ENCODE measurements around the gene ASB18. TPM values are rescaled to one million over a fixed set of nuclear protein-coding genes. Genes with fewer than 3 reads are reported as not detected.

Gene ASB18
- polyA plus RNA-seq, 1 donor, result 0.03 TPM

GRCh38 chr2:236193026-236193425, 71.2 kb downstream of the ASB18 start:
- WGBS (ENCODE audit: insufficient coverage, low lambda C conversion rate), result 80% methylated on average over 1 of the region's 10 CpGs
- Histone ChIP-seq H3K36me3 (ENCODE audit: control insufficient read depth, insufficient read depth, low read length) (no peaks in the 10 kb centered on the region), H3K9me3 (ENCODE audit: control insufficient read depth, low read depth, low read length) (no peaks in the 10 kb centered on the region), H3K4me1 (ENCODE audit: control insufficient read depth, insufficient read depth, low read length) (no peaks in the 10 kb centered on the region), H3K27ac (ENCODE audit: low read length) (no peak overlapping the region), H3K4me3 (ENCODE audit: low read length) (no peak overlapping the region), H3K27me3 (ENCODE audit: control insufficient read depth, insufficient read depth, low read length) (peaks cover 13% of the 10 kb centered on the region)
- DNase-seq, result no peak

GRCh38 chr2:236190674-236191073, 73.5 kb downstream of the ASB18 start:
- H3K4me3 ChIP-seq (ENCODE audit: low read length), result no peak overlapping the region
- no peak for DNase-seq
- peaks cover 13% of the 10 kb centered on the region for H3K27me3 ChIP-seq (ENCODE audit: control insufficient read depth, insufficient read depth, low read length)
- no peak overlapping the region for H3K27ac ChIP-seq (ENCODE audit: low read length)
- H3K36me3 ChIP-seq (ENCODE audit: control insufficient read depth, insufficient read depth, low read length), result no peaks in the 10 kb centered on the region
- no CpG with 5 or more reads among the region's 2 CpGs for WGBS (ENCODE audit: insufficient coverage, low lambda C conversion rate)
- H3K4me1 ChIP-seq (ENCODE audit: control insufficient read depth, insufficient read depth, low read length), result no peaks in the 10 kb centered on the region
- no peaks in the 10 kb centered on the region for H3K9me3 ChIP-seq (ENCODE audit: control insufficient read depth, low read depth, low read length)

DNA sequence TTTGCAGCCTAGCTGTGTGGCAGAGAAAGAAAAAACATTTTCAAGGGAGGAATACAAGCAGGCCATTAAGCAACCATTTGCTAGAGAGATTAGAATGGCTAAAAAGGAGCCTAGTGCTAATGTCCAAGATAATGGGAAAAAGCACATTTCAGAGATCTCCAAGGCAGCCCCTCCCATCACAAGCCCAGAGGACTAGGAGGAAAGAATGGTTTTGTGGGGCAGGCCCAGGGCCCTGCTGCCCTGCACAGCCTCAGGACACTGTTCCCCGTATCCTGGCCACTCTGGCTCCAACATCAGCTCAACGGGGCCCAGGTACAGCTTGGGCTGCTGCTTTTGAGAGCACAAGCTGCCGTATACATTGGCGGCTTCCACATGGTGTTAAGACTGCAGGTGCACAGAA, 79.5 kb downstream of the ASB18 start:
- no CpG with 5 or more reads among the region's 4 CpGs for WGBS (ENCODE audit: insufficient coverage, low lambda C conversion rate)
- H3K4me3 ChIP-seq (ENCODE audit: low read length), result no peak overlapping the region
- no peak for DNase-seq
- H3K4me1 ChIP-seq (ENCODE audit: control insufficient read depth, insufficient read depth, low read length), result no peaks in the 10 kb centered on the region
- peaks cover 26% of the 10 kb centered on the region for H3K27me3 ChIP-seq (ENCODE audit: control insufficient read depth, insufficient read depth, low read length)
- no peak overlapping the region for H3K27ac ChIP-seq (ENCODE audit: low read length)
- H3K36me3 ChIP-seq (ENCODE audit: control insufficient read depth, insufficient read depth, low read length), result no peaks in the 10 kb centered on the region
- H3K9me3 ChIP-seq (ENCODE audit: control insufficient read depth, low read depth, low read length), result peaks cover 3% of the 10 kb centered on the region

- 6% methylated on average over 4 of the region's 9 CpGs for WGBS (ENCODE audit: insufficient coverage, low lambda C conversion rate)
- H3K4me1 ChIP-seq (ENCODE audit: control insufficient read depth, insufficient read depth, low read length), result peaks cover 10% of the 10 kb centered on the region
- H3K27me3 ChIP-seq (ENCODE audit: control insufficient read depth, insufficient read depth, low read length), result peaks cover 62% of the 10 kb centered on the region
- peak in 1 of 2 donors; percentile 23 for DNase-seq
- H3K4me3 ChIP-seq (ENCODE audit: low read length), result no peak overlapping the region
- no peak overlapping the region for H3K27ac ChIP-seq (ENCODE audit: low read length)
- H3K36me3 ChIP-seq (ENCODE audit: control insufficient read depth, insufficient read depth, low read length), result no peaks in the 10 kb centered on the region
- H3K9me3 ChIP-seq (ENCODE audit: control insufficient read depth, low read depth, low read length), result peaks cover 8% of the 10 kb centered on the region
Observed at GRCh38 chr2:236180831-236181453, 83.3 kb downstream of the ASB18 start.

- H3K4me3 ChIP-seq (ENCODE audit: low read length), result no peak overlapping the region
- no peaks in the 10 kb centered on the region for H3K36me3 ChIP-seq (ENCODE audit: control insufficient read depth, insufficient read depth, low read length)
- H3K4me1 ChIP-seq (ENCODE audit: control insufficient read depth, insufficient read depth, low read length), result peaks cover 10% of the 10 kb centered on the region
- H3K27me3 ChIP-seq (ENCODE audit: control insufficient read depth, insufficient read depth, low read length), result peaks cover 69% of the 10 kb centered on the region
- DNase-seq, result no peak
- H3K27ac ChIP-seq (ENCODE audit: low read length), result no peak overlapping the region
- peaks cover 8% of the 10 kb centered on the region for H3K9me3 ChIP-seq (ENCODE audit: control insufficient read depth, low read depth, low read length)
- WGBS (ENCODE audit: insufficient coverage, low lambda C conversion rate), result 8% methylated on average over 3 of the region's 12 CpGs
Observed at GRCh38 chr2:236180076-236180816, 84.0 kb downstream of the ASB18 start.

- WGBS (ENCODE audit: insufficient coverage, low lambda C conversion rate), result 0% methylated on average over 5 of the region's 59 CpGs
- H3K36me3 ChIP-seq (ENCODE audit: control insufficient read depth, insufficient read depth, low read length), result no peaks in the 10 kb centered on the region
- H3K27me3 ChIP-seq (ENCODE audit: control insufficient read depth, insufficient read depth, low read length), result peaks cover 71% of the 10 kb centered on the region
- H3K27ac ChIP-seq (ENCODE audit: low read length), result no peak overlapping the region
- peaks cover 14% of the 10 kb centered on the region for H3K4me1 ChIP-seq (ENCODE audit: control insufficient read depth, insufficient read depth, low read length)
- peaks cover 5% of the 10 kb centered on the region for H3K9me3 ChIP-seq (ENCODE audit: control insufficient read depth, low read depth, low read length)
- DNase-seq, result no peak
- H3K4me3 ChIP-seq (ENCODE audit: low read length), result no peak overlapping the region
Observed at GRCh38 chr2:236179236-236180075, 84.8 kb downstream of the ASB18 start.

DNA sequence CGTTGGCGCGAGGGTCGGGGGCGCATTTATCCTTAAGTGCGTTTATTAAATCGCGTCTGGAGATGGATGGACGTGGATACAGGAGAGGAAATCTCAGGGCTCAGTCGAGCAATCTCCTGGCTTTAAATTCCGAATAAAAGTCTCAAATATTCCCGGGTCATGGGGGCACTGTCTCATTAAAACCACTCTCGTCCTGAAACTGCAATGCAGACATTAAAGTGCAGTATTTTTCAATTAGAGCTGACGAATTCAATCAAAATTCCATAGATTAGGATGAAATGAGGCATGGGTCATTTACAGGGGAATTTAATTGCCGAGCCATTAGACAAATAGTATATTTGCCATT, 85.3 kb downstream of the ASB18 start:
- peaks cover 5% of the 10 kb centered on the region for H3K9me3 ChIP-seq (ENCODE audit: control insufficient read depth, low read depth, low read length)
- H3K27me3 ChIP-seq (ENCODE audit: control insufficient read depth, insufficient read depth, low read length), result peaks cover 77% of the 10 kb centered on the region
- H3K36me3 ChIP-seq (ENCODE audit: control insufficient read depth, insufficient read depth, low read length), result no peaks in the 10 kb centered on the region
- H3K4me3 ChIP-seq (ENCODE audit: low read length), result no peak overlapping the region
- H3K4me1 ChIP-seq (ENCODE audit: control insufficient read depth, insufficient read depth, low read length), result peaks cover 20% of the 10 kb centered on the region
- DNase-seq, result no peak
- WGBS (ENCODE audit: insufficient coverage, low lambda C conversion rate), result no CpG with 5 or more reads among the region's 15 CpGs
- H3K27ac ChIP-seq (ENCODE audit: low read length), result no peak overlapping the region

DNA sequence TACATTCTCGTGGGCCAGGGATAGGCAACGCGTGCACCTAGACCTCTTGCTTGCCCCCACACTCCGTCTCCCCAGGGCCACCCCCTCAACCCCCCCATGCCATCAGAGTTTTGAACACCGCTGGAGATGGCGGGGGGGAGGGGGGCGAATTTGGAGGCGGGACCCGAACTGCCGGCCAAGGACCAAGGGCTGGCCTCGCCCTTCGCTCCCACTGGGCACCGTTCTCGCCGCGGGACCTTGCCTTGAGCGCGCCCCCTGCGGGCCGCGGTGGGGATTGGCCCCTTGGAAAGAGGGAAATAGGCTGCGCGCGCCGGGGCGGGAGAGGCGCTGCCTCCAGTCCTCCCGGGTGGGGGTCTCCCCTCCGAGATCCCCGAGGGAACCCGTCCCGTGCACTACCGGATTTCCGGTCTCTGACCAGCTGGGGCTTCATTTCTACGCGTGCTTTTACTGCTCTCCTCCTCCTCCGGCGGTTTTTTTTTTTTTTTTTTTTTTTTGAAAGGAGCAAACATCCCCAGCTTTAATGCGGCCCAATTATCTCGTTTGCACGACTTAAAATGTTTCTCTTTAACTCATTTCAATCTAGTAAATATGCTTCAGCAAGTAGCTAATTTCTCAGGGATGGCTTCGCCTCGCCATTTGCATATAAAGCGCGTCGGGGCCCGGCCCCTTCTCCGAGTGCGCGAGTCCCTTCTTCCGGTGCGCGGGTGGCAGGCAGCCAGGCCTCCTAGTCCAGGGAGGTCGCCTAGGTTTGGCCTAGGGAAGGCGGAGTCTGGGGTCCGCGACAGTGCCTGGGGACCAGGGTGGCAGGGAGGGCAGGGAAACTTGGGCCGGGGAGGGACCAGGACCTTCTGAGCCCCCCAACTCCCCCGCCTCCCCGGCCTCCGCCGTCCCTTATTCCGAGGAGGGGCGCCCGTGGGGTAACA, 86.0 kb downstream of the ASB18 start:
- no CpG with 5 or more reads among the region's 65 CpGs for WGBS (ENCODE audit: insufficient coverage, low lambda C conversion rate)
- DNase-seq, result peak; percentile 48 to 68
- Histone ChIP-seq H3K27me3 (ENCODE audit: control insufficient read depth, insufficient read depth, low read length) (peaks cover 84% of the 10 kb centered on the region), H3K36me3 (ENCODE audit: control insufficient read depth, insufficient read depth, low read length) (no peaks in the 10 kb centered on the region), H3K4me3 (ENCODE audit: low read length) (peak overlapping the region; percentile 39), H3K27ac (ENCODE audit: low read length) (no peak overlapping the region), H3K4me1 (ENCODE audit: control insufficient read depth, insufficient read depth, low read length) (peaks cover 26% of the 10 kb centered on the region), H3K9me3 (ENCODE audit: control insufficient read depth, low read depth, low read length) (peaks cover 9% of the 10 kb centered on the region)

GRCh38 chr2:236177604-236177966, 86.6 kb downstream of the ASB18 start:
- H3K27me3 ChIP-seq (ENCODE audit: control insufficient read depth, insufficient read depth, low read length), result peaks cover 88% of the 10 kb centered on the region
- peaks cover 26% of the 10 kb centered on the region for H3K4me1 ChIP-seq (ENCODE audit: control insufficient read depth, insufficient read depth, low read length)
- no CpG with 5 or more reads among the region's 20 CpGs for WGBS (ENCODE audit: insufficient coverage, low lambda C conversion rate)
- H3K4me3 ChIP-seq (ENCODE audit: low read length), result no peak overlapping the region
- no peaks in the 10 kb centered on the region for H3K36me3 ChIP-seq (ENCODE audit: control insufficient read depth, insufficient read depth, low read length)
- H3K27ac ChIP-seq (ENCODE audit: low read length), result no peak overlapping the region
- H3K9me3 ChIP-seq (ENCODE audit: control insufficient read depth, low read depth, low read length), result peaks cover 15% of the 10 kb centered on the region
- DNase-seq, result peak; percentile 40 to 60

GRCh38 chr2:236176951-236177350, 87.3 kb downstream of the ASB18 start:
- H3K4me1 ChIP-seq (ENCODE audit: control insufficient read depth, insufficient read depth, low read length), result peaks cover 26% of the 10 kb centered on the region
- no peak overlapping the region for H3K4me3 ChIP-seq (ENCODE audit: low read length)
- peaks cover 93% of the 10 kb centered on the region for H3K27me3 ChIP-seq (ENCODE audit: control insufficient read depth, insufficient read depth, low read length)
- H3K36me3 ChIP-seq (ENCODE audit: control insufficient read depth, insufficient read depth, low read length), result no peaks in the 10 kb centered on the region
- H3K27ac ChIP-seq (ENCODE audit: low read length), result no peak overlapping the region
- peaks cover 17% of the 10 kb centered on the region for H3K9me3 ChIP-seq (ENCODE audit: control insufficient read depth, low read depth, low read length)
- DNase-seq, result no peak
- WGBS (ENCODE audit: insufficient coverage, low lambda C conversion rate), result no CpG with 5 or more reads among the region's 21 CpGs

Data from large intestine (tissue), 3 donors.